Activated CD4-positive, alpha-beta T cell treated with anti-CD3 and anti-CD28 coated beads for 4 hours (primary cell): ENCODE results near the gene DUSP28.
A peak's percentile ranks its signal among the peaks of the same experiment; 100 is the strongest.
"Not testable (repeated sequence)": the region's sequence is repeated elsewhere in the genome, so short reads cannot be mapped to it uniquely, and the experiment has no call there.

Source experiments
- DNase-seq, 2 donors: peaks; one replicate each; pipeline ENCODE4 v3.0.0-alpha.2; 2020

Gene DUSP28

DNA sequence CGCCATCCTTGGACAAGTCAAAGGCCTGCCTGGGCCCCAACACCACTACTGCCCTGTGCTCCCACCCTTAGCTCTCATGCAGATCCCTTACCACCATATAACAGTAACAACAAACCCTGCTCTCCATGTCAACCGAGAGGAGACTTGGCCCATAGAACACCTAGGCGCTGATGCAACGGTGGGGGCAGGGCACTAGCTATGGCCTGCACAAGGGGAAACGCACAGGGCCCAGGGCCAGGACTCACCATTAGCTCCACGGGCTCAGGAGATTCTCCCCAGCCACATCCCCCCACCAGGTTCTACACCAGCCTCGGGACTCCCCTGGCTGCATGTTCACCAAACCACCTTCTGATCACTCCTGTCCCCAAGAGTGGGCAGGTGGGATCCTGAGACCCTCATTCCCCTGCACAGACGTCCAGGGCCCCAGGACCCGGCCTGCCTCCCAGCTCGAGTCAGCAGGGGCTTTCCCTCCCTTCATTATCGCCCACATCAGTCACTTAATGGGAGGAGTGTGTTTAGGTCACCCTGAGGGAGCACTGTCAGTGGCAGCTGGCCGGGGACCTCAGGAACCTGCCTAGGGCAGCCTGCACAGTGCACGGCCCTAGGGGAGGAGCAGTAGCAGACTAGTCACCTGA lies 31.6 kb upstream of the DUSP28 start:
- no peak for DNase-seq

- no peak for DNase-seq
Observed at GRCh38 chr2:240529344-240529999, 30.7 kb upstream of the DUSP28 start.

DNA sequence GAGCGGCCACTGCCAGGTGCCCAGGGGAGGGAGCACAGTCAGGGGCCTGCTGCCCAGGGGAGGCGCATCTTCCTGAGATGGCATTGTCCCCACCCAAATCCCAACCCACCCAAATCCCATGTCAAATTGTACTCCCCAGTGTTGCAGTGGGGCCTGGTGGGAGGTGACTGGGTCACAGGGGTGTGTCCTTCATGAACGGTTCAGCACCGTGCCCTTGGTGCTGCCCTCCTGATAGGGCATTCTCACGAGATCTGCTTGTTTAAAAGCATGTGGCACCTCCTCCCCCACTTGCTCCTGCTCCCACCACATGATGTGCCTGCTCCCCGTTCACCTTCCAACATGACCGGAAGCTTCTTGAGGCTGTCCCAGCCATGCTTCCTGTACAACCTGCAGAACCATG lies 30.0 kb upstream of the DUSP28 start:
- DNase-seq, result no peak

DNA sequence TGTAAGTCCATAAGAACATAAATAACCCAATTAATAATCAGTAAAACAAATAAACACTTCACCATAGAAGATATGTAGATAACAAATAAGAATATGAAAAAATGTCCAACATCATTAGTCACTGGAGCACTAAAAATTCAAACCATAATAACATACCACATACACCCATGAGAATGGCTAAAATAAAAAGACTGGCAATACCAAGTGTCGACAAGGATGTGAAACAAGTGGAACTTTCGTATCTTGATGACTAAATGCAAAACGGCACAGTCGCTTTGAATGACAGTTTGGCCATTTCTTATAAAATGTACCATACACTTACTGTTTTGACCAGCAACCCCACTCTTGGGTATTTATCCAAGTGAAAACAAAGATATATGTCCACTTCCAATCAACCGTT lies 29.1 kb upstream of the DUSP28 start:
- DNase-seq, result no peak

DNA sequence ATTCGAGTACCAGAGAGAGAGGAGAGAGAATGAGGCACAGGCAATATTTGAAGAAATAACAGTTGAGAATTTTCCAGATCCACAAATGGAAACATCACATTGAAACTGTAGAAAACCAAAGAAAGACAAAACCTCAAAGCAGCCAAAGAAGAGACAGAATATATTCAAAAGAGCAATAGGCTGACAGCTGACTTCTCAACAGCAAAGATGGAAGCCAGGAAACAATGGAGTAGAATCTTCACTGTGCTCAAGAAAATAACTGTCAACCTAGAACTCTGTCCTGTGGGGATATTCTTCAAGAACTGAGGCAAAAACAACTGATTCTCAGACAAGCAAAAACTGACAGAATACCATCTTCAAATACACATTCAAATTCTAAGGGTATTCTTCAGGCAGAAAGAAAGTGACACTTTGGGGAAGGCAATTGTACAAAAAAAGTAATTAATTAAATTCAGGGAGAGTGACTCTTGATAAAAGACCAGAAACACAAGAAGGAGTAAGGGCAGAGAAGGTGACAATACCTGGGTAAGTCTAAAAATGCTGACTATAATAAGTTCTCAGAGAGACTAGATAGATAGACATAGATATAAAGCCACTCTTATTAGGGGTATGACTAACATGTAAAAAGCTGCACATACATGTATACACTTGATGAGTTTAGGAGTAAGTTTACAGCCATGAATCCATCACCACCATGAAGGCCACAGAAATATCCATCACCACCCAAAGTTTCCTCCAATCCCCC lies 28.0 kb upstream of the DUSP28 start:
- no peak for DNase-seq

DNA sequence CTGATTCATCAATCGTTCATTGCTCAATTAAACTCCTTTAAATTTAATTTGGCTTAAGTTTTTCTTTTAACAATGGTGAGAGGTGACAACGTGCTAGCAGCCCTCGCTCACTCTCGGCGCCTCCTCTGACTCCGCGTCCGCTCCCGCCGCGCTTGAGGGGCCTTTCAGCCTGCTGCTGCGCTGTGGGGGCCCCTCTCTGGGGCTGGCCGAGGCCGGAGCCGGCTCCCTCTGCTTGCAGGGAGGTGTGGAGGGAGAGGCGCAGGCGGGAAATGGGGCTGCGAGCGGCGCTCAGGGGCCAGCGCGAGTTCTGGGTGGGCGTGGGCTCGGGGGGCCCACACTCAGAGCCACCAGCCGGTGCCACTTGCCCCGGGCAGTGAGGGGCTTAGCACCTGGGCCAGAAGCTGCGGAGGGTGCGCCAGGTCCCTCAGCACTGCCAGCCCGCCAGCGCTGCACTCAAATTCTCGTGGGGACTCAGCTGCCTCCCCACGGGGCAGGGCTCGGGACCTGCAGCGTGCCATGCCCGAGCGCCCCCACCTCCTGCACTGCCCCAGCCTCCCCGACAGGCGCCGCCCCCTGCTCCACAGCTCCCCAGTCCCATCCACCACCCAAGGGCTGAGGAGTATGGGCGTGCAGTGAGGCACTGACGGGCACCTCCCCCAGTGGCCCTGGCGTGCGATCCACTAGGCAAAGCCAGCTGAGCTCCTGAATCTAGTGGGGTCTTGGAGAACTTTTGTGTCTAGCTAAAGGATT lies 22.0 kb upstream of the DUSP28 start:
- DNase-seq, result no peak

- DNase-seq, result not testable (repeated sequence)
Observed at GRCh38 chr2:240539101-240539500, 21.1 kb upstream of the DUSP28 start.

DNA sequence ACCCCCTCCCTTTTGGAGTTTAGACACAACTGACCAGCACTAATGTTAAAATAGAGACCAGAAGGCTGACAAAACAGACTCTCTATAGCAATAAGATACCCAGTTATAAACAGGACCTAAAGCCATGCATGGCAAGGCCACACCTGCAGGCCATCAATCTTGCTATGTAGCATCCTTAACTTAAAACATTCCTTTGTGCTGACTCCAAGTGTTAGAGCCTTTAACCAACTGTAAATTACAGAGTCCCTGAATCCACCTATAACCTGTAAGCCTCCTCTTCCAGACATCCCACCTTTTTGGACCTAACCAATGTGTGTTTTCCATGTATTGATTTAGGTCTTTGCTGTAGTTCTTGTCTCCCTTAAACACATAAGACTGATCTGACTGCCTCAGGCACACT lies 20.3 kb upstream of the DUSP28 start:
- no peak for DNase-seq

- DNase-seq, result no peak
Observed at GRCh38 chr2:240551288-240551687, 8.9 kb upstream of the DUSP28 start.

DNA sequence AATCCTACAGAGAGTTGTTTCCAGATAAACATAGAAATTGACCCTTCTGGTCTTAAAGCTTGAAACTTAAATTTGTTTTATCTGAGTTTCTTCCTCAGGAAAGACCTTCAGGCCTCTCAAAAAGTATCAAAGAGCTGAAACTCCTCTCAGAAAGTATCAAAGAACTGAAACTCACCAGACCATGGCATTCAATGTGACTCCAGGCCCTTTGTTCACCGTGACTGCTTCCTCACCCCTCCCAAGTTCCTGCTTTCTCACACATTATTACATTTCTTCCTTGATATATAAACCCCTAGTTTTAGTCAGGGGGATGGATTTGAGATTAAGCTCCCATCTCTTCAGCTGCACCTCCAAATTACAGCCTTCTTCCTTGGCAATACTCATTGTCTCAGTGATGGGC lies 8.3 kb upstream of the DUSP28 start:
- no peak for DNase-seq

- no peak for DNase-seq
Observed at GRCh38 chr2:240553956-240554480, 6.1 kb upstream of the DUSP28 start.

DNA sequence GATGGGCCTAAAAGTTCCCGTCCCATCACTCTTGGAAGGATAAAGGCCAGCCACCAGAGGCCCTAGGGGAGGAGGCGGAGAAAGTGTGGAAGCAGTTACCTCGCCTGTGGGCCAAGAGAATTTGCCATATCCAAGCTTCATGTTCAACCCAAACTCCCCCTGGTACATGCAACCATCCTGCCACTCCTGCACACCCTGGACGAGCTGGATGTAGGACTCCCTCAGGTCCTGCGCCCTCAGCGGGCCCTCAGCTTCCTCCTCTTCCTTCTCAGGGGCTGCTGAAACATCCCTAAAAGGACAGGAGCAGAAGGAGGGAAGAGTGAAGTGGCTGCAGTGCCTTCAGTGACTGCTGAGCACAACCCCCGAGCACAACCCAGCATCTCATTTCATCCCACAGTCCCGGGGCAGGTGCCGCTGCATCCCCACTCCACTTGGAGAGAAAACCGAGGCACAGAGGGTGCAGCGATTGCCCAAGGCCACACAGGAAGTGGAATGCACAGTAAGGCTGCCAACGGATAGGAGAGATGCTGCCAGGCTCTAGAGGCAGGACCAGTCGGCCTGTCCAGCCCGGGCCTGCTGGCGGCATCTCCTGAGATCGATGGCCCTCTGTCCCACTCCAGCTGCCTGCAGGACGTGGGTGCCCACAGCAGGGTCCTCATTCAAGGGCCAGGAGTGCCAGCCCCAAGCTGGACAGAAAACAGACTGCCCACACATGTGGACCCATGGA lies 5.2 kb upstream of the DUSP28 start:
- DNase-seq, result no peak

DNA sequence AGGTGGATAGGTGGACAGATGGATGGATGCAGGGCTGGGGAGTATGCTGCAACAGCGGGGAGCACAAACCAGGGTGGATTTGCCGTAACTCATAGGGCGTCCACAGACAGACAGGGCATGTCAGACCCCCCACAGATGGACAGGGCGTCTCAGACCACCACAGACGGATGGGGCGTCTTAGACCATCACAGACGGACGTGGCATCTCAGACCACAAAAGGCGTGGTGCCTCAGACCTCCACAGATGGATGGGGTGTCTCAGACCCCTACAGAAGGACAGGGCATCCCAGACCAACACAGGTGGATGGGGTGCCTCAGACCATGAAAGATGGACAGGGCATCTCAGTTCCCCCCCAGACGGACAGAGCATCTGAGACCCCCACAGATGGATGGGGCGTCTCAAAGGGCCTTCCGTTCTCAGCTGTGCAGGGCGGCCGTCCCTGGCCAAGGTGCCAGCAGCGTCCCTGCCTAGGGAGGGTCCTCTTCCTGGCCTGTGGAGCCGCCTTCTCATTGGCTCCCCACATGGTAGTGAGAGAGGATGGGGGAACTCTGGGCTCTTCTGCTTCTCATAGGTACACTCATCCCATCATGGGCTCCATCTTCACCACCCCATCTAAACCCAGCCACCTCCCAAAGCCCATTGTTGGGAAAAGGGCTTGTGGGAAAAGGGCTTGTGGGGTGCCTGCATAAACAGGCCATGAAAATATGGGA lies 4.5 kb upstream of the DUSP28 start:
- DNase-seq, result no peak

DNA sequence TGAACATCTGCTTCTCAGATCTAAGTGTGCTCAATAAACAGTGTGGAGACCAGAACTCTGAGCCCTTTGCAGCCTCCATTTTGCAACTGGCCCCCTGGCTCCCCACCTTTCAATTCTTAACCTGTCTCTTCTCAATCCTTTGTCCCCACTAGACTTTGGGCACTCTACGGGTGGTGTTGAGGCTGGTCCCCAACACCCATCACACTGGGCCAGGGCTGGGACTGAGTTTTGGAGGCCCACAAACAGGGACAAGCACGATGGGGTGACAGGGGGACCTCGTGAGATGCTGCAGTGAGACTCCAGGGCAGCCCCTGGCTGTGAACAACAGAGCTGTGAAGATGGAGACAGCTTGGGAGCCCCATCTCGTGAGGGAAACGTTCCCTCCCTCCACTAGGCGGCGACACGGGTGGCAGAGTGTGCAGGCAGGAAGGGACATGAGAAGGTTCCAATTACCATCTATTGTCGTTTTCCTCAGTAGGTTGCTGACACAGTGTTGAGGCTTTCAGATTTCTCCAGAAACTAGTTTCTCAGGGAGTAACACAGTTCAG lies 3.5 kb upstream of the DUSP28 start:
- DNase-seq, result peak; percentile 70 to 76

DNA sequence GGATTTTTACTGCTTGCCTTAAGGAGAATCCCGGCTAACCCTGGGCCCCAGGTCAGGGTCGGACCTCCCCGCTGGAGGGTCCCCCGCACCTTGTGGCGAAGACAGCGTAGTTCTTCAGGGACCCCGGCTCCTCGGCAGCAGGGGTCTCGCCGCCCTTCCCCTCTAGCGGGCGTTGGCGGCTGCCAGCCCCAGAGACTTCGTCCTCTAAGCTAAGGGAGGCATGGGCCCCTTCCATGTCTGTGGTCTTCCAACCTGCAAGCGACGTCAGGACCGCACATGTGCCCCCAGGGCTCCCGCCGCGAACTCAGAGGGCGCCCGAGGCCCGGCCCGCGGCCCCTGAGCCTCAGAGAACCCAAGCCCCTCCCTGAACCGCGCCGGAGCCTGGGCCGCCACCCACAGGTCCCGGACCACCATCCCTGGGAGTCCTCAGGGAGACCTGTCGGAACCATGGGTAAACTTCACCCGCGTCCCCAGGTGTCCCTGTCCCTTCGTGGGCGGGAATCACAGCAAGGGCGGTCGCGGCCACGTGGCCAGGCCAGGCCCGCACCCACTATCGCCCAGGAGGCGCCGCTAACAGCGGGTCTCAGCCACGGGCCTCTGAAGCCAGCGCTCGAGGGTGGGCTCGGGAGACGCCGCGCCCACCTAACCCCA lies 2.9 kb upstream of the DUSP28 start:
- DNase-seq, result no peak

GRCh38 chr2:240557808-240558207 lies 2.3 kb upstream of the DUSP28 start, which contains the start of gene ANKMY1:
TSS of gene ANKMY1 (minus strand) at chr2:240557988. CDS start at chr2:240557335, 653 bp downstream.
- peak; percentile 69 for DNase-seq

DNA sequence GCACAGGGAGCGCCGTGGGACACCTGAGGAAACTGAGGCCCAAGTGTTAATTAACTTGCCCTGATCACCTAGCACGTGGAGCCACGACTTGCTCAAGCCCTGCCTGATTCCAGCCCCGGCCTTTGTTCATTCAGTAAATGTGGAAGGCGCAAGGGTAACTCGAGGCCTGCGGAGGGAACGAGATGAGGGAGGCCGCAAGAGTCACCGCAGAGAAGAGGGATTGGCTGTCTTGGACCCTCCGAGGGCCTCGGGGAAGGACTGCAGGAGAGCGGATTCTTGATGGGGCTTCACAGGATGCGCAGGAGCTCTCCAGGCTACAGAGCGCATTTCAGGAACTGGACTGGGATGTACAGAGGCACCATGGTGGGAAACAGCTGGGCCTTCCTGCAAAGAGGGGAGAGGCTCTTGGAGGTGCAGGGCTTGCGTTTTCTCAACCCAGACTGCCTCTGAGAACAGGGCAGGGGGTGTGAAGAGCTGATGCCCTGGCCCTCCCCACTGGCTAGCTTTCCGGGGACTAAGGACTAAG lies 1.9 kb upstream of the DUSP28 start:
- DNase-seq, result no peak

DNA sequence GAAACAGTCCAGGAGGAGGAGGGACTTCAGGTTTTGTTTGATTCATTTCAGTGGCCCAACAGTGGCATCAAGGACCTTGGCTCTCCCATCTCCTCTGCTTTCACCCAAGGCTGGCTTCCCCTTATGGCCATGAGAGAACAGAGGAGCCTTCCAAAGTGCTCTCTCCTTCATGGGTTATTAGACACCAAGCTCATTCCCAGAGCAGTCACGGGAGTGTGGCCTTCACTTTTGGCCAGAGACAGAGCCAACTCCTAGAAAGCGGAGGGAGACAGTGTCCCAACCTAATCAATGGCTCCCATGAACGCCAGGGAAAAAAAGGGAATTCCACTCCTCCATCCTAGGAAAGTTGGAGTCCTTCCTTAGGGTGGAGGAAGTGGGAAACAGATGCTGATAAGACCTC lies 871 bp upstream of the DUSP28 start:
- DNase-seq, result no peak

DNA sequence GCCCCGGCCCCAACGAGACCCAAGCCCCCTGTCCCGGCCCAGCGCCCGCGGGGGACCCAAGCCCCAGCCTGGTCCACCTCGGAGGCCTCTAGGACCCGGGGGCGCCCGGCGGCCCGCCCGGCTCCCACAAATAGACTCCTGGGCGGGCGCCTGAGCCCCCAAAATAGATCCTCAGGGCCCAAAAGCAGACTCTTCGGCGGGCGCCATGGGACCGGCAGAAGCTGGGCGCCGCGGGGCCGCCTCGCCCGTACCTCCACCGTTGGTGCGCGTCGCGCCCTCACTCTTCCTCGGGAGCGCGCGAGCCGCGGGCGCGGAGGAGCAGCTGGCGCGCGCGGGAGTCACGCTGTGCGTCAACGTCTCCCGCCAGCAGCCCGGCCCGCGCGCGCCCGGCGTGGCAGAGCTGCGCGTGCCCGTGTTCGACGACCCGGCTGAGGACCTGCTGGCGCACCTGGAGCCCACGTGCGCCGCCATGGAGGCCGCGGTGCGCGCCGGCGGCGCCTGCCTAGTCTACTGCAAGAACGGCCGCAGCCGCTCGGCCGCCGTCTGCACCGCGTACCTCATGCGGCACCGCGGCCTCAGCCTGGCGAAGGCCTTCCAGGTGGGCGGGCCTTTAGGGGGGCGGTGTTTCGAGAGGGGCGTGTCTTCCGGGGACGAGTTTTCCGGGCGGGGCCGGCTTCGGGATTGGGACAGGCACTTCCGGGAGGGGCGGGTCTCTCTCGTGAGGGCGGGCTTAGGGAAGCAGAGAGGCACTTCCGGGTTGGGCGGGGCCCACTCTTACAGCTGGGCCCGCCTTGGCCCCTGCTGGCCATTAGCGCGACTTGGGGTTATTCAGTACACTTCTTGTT lies 545 bp downstream of the DUSP28 start:
- peak; percentile 100 for DNase-seq
